Epidermal melanocyte (primary cell): ENCODE data around the gene INF2.
A peak's percentile ranks its signal among the peaks of the same experiment; 100 is the strongest.
"Not testable (repeated sequence)": the region's sequence is repeated elsewhere in the genome, so short reads cannot be mapped to it uniquely, and the experiment has no call there.

ENCODE experiments used
- DNase-seq: peaks from one replicate; pipeline ENCODE4 v3.0.0; 2011; ENCODE audit warnings: low spot score; ENCODE audit not compliant: insufficient read length

INF2 gene

GRCh38 chr14:104750056-104750752, 60.8 kb downstream of the INF2 start:
- no peak for DNase-seq

DNA sequence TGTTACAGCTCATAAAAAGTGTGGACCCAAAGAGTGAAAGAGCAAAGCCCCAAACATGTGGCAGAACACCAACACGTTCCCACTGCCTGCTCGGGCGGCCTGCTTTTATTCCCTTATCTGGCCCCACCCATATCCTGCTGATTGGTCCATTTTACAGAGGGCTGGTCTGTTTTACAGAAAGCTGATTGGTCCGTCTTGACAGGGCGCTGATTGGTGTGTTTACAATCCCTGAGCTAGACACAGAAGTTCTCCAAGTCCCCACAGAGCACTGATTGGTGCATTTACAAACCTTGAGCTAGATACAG, 61.3 kb downstream of the INF2 start:
- DNase-seq = not testable (repeated sequence)

GRCh38 chr14:104751539-104752422, 62.4 kb downstream of the INF2 start:
- no peak for DNase-seq

GRCh38 chr14:104752423-104752734, 63.0 kb downstream of the INF2 start:
- no peak for DNase-seq

DNA sequence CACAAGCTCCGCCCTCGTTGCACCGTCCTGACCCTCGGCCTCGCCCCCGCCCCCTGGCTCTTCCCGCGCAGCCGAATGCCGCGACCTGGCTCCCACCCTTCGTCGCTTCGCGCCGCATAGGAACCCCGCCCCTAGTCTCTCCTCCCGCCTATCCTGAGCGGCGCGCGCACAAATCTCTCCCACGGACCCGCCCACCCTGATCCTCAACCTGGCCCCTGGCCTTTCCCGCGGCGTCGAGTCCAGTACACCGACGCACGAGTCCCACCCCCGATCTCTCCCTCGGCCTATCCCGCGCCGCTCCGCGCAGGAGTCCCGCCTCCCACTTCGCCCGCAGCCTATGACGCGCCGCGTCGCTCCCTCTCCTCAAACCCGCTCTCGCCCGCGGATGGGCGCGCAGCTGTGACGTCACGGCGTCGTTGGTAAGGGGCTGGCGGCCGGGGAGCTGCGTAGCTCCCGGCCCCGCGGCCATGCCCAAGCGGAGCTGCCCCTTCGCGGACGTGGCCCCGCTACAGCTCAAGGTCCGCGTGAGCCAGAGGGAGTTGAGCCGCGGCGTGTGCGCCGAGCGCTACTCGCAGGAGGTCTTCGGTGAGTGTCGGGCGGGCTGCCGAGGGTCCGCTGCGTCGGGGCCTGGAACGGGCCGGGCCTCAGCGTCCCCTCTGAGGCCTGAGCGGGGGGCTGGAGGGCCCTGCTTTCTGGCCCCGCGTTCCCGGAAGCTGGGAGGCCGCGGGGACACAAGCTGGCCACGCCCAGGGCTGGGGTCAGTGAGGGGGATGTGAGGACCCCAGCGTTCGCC, 63.5 kb downstream of the INF2 start, which contains the start of gene SIVA1:
TSS of gene SIVA1 (plus strand) at position 413 of the 793 bp plus-strand sequence. CDS start at position 468, 55 bp downstream.
- peak; percentile 96 for DNase-seq

GRCh38 chr14:104753528-104754212, 64.3 kb downstream of the INF2 start:
- no peak for DNase-seq

GRCh38 chr14:104754213-104754851, 64.9 kb downstream of the INF2 start:
- no peak for DNase-seq

DNA sequence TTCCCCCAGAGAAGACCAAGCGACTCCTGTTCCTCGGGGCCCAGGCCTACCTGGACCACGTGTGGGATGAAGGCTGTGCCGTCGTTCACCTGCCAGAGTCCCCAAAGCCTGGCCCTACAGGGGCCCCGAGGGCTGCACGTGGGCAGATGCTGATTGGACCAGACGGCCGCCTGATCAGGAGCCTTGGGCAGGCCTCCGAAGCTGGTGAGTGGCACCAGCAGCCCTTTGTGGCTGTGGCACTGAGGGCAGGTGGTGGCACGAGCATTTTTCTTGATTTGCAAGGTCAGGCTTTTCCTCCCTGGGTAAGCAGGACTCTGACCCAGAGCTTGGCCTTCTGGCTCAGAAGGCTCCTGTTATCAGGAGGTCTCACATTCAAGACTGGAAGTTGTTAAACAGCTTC, 66.2 kb downstream of the INF2 start:
- no peak for DNase-seq

GRCh38 chr14:104756477-104757237, 67.2 kb downstream of the INF2 start:
- DNase-seq = no peak

GRCh38 chr14:104757238-104757585, 67.8 kb downstream of the INF2 start:
- no peak for DNase-seq

- DNase-seq = no peak
Measured at GRCh38 chr14:104757681-104758392, 68.4 kb downstream of the INF2 start.

GRCh38 chr14:104758981-104759969, 69.9 kb downstream of the INF2 start:
- no peak for DNase-seq

DNA sequence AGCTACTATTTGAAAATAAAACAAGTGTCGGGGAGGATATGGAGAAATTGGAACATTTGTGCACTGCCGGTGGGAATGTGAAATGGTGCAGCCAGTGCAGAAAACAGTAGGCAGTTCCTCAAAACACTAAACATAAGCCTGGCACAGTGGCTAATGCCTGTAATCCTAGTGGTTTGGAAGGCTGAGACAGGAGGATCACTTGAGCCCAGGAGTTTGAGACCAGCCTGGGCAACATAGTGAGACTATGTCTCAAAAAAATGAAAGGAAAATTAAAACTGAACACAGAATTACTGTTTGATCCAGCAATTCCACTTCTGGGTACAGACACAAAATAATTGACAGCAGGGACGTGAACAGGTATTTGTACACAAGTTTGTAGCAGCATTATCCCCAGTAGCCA, 76.1 kb downstream of the INF2 start:
- DNase-seq = no peak

GRCh38 chr14:104766256-104766862, 76.9 kb downstream of the INF2 start:
- DNase-seq = no peak

GRCh38 chr14:104766863-104767633, 77.6 kb downstream of the INF2 start:
- no peak for DNase-seq

DNA sequence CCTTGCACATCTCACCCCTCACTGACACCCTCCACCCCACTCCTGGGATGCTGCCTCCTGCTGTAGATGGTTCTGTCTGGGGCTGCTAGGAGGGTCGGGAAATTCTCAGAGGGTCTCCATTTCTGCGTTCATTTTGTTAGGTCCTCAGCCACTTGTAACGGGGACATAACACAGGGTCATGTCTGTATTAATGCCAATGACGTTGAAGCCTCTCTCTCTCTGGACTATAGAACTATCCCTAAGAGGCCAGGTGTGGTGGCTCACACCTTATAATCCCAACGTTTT, 78.2 kb downstream of the INF2 start:
- no peak for DNase-seq
